Measurements from ENCODE around the gene SRSF7.
"Not testable (repeated sequence)": the region's sequence is repeated elsewhere in the genome, so short reads cannot be mapped to it uniquely, and the experiment has no call there.

The SRSF7 gene

DNA sequence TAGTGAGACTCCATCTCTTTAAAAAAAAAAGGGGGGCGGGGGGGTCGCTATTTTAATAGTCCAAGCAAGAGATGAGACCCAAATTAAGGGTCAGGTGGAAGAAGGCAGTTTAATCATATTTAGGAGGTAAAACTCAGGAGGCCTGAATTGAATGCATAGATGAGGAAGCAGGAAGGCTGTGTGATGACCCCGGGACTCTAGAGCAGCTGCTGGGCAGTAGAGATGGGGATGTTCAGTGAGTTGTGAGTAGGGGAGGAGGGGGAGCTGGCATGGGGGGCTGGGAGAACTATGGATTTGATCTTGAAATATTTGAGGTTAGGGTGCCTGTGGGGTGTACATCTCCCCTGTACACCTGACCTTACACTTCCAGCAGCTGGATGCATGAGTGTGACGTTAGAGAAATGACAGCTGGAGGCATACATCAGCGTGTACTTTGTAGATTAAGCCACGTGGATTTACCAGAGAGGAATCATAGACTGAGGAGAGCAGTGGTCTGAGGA is 44.3 kb downstream of the SRSF7 start:
- no peak for DNase-seq
- TF ChIP-seq, protein P1, sequence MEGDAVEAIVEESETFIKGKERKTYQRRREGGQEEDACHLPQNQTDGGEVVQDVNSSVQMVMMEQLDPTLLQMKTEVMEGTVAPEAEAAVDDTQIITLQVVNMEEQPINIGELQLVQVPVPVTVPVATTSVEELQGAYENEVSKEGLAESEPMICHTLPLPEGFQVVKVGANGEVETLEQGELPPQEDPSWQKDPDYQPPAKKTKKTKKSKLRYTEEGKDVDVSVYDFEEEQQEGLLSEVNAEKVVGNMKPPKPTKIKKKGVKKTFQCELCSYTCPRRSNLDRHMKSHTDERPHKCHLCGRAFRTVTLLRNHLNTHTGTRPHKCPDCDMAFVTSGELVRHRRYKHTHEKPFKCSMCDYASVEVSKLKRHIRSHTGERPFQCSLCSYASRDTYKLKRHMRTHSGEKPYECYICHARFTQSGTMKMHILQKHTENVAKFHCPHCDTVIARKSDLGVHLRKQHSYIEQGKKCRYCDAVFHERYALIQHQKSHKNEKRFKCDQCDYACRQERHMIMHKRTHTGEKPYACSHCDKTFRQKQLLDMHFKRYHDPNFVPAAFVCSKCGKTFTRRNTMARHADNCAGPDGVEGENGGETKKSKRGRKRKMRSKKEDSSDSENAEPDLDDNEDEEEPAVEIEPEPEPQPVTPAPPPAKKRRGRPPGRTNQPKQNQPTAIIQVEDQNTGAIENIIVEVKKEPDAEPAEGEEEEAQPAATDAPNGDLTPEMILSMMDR (IDR thresholded peaks at IDR 0.05; ENCODE audit: low read depth, low read length), result no peak
- Histone ChIP-seq H3K27me3 (no peaks in the 10 kb centered on the region), H3K4me3 (ENCODE audit: low read depth, low read length) (no peak overlapping the region), H3K4me1 (no peaks in the 10 kb centered on the region), H3K9me3 (no peaks in the 10 kb centered on the region), H3K36me3 (no peaks in the 10 kb centered on the region; the same call in 1 of the 2 replicates)

DNA sequence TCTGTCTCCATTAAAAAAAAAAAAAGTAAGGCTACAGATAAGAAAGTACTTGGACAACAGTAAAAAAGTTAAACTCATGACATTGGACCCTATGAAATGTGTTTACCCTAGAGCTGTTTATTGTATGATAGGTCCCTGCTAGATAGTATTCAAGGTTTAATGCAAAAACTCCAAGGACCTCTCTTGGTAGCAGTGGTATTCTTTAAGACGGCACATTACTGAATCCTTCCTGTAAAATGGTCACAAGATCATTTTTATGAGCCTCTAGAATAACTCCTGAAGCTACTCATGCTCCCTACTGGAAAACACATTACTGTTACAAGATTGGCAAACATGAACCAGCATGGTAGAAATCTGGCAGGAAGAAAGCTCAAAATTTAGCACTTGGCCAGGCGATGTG is 46.5 kb downstream of the SRSF7 start:
- Histone ChIP-seq H3K36me3 (no peaks in the 10 kb centered on the region), H3K27me3 (no peaks in the 10 kb centered on the region), H3K4me1 (no peaks in the 10 kb centered on the region), H3K9me3 (no peaks in the 10 kb centered on the region), H3K4me3 (ENCODE audit: low read depth, low read length) (no peak overlapping the region)
- no peak for DNase-seq
- TF ChIP-seq, protein P1 (IDR thresholded peaks at IDR 0.05; ENCODE audit: low read depth, low read length), result no peak

DNA sequence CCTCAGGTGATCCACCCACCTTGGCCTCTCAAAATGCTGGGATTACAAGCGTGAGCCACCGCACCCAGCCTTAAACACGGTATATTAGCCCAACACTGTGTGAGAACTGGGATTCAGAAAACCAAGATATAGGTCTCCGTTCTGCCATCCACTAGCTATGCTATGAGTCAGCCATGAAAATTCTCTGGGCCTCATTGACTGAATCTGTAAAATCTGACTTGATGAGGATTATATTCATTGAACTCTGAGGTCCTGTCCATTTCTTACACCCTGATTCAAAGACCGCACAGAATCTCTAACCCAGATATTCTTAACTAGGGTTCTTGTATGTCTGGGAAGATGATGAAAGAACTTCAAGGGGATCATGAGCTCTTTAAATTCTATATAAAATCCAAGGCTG is 47.8 kb downstream of the SRSF7 start:
- H3K27me3 ChIP-seq; H3K36me3 ChIP-seq; H3K4me3 ChIP-seq (ENCODE audit: low read depth, low read length); H3K4me1 ChIP-seq; DNase-seq; H3K9me3 ChIP-seq: not testable (repeated sequence)

DNA sequence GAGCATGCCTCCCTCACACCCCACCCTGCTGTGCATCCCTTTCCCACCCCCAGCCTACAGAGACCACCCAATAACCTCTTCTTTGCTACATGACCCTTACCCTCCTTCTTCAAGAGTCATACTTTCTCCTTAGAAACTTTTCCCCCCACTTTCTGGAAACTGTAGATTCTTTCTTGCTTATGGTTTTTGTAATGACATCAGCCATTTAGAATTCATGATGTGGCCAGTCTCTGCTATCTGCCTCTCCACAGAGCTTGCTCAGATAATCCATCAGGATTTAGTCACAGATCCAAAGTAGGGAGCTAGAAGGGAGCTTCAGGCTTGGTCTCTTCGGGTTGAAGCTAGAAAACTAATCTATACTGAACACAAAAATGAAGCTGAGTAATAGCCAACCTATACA is 48.7 kb downstream of the SRSF7 start:
- no peak for DNase-seq
- TF ChIP-seq, protein P1 (IDR thresholded peaks at IDR 0.05; ENCODE audit: low read depth, low read length), result no peak
- Histone ChIP-seq H3K4me3 (ENCODE audit: low read depth, low read length) (no peak overlapping the region), H3K36me3 (no peaks in the 10 kb centered on the region), H3K27me3 (no peaks in the 10 kb centered on the region), H3K9me3 (no peaks in the 10 kb centered on the region), H3K4me1 (no peaks in the 10 kb centered on the region)

DNA sequence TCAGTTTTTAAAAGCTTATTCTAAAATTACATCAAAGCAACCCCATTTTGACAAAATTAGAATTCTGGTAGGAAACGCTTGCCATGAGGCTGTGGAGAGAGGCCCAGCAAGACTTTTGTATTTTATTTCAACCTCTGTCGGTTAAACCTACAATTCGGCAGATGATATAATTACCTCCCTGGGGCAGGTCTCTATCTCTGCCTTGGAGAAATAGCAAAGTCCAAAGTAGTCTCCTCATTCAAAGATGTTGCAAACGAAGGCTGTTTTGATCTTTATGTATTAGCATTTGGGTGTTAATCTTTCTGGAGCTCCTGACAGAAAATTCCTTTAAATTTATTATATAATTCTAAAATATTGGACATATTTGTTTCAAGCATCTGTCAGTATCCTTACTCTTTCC is 49.6 kb downstream of the SRSF7 start:
- Histone ChIP-seq H3K4me1 (no peaks in the 10 kb centered on the region), H3K4me3 (ENCODE audit: low read depth, low read length) (no peak overlapping the region), H3K27me3 (no peaks in the 10 kb centered on the region), H3K9me3 (no peaks in the 10 kb centered on the region), H3K36me3 (no peaks in the 10 kb centered on the region)
- TF ChIP-seq, protein P1 (IDR thresholded peaks at IDR 0.05; ENCODE audit: low read depth, low read length), result no peak
- no peak for DNase-seq

DNA sequence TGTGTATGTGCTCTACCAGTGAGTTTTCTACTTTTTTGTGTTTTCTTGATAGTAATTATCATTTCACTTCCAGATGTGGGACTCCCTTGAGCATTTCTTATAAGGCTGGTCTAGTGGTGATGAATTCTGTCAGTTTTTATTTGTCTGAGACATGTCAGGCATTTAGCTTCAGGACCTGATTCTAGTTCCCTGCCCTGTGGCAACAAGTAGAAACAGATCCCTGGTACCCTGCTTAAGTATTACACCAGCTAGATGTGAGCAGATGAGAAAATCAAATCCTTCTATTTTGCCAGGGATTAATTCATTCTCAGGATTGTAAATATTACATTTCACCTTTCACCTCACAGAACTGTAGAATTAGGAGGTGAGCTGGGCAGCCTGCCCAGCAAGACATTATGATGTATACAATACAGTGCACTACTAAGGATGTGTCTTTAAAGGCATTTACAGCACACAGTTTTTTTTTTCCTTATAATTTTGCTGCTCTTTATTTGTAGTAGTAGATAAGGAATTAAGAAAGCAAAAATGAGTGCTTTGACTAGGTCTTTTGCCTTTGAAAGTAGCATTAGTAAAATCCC is 50.2 kb downstream of the SRSF7 start:
- TF ChIP-seq, protein P1 (IDR thresholded peaks at IDR 0.05; ENCODE audit: low read depth, low read length), result no peak
- Histone ChIP-seq H3K4me3 (ENCODE audit: low read depth, low read length) (no peak overlapping the region), H3K4me1 (no peaks in the 10 kb centered on the region), H3K9me3 (no peaks in the 10 kb centered on the region), H3K36me3 (no peaks in the 10 kb centered on the region), H3K27me3 (no peaks in the 10 kb centered on the region)
- DNase-seq, result no peak
